ENCODE measurements around the gene APBA1.

Gene APBA1

GRCh38 chr9:69583645-69584234, 88.4 kb downstream of the APBA1 start:
- no peak overlapping the region for H3K27ac ChIP-seq
- CTCF ChIA-PET = no interaction called here
- no peak for DNase-seq (ENCODE audit: low spot score)
- POLR2A ChIA-PET (ENCODE audit: low non-redundant PET) = no interaction called here
- TF ChIP-seq, protein P1, sequence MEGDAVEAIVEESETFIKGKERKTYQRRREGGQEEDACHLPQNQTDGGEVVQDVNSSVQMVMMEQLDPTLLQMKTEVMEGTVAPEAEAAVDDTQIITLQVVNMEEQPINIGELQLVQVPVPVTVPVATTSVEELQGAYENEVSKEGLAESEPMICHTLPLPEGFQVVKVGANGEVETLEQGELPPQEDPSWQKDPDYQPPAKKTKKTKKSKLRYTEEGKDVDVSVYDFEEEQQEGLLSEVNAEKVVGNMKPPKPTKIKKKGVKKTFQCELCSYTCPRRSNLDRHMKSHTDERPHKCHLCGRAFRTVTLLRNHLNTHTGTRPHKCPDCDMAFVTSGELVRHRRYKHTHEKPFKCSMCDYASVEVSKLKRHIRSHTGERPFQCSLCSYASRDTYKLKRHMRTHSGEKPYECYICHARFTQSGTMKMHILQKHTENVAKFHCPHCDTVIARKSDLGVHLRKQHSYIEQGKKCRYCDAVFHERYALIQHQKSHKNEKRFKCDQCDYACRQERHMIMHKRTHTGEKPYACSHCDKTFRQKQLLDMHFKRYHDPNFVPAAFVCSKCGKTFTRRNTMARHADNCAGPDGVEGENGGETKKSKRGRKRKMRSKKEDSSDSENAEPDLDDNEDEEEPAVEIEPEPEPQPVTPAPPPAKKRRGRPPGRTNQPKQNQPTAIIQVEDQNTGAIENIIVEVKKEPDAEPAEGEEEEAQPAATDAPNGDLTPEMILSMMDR (conservative IDR thresholded peaks at IDR 0.05; ENCODE audit: low read depth) = no peak

DNA sequence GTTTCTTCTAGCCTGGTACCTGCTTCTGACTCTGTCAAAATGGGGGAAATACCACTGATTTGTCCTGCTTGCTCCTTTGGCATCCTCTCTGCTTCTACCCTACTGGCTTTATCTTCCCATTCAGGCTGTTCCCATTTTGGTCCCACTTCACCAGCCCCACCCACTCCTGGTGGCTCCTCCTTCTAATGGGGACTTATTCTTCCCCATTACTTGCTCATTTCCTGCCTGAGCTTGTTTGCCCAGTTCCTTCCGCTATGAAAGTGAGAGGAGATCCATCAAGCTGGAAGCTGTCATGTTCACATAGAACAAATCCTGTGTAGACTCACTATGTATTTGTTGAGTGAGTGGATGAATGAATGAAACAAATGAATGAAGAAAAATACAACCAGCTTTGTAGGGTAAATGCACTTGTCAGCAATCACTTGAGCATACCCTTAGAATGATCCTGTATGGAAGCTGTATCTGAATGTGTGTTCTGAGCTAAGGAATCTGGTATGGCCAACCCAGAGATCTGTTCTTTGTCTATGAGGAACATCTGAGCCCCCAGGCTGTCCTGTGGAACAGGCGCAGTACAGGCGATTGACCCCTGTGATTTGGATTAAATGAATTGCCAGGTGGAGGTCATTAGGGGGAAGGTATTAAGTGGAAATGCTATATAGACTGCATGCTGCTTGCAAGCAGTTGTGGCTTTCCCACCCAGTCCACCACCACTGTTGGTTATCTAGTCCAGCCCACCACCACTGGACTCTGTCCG, 89.5 kb downstream of the APBA1 start:
- H3K27ac ChIP-seq = no peak overlapping the region
- ChIA-PET POLR2A (ENCODE audit: low non-redundant PET) (no interaction called here), CTCF (interaction anchor here (0.7 kb wide), 1 partner anchor 136 kb away, joined by 3 read pairs; no protein-coding TSS in a partner anchor)
- peak; percentile 12 for DNase-seq (ENCODE audit: low spot score)
- TF ChIP-seq, protein P1 (conservative IDR thresholded peaks at IDR 0.05; ENCODE audit: low read depth) = no peak

- DNase-seq (ENCODE audit: low spot score) = no peak
- ChIA-PET POLR2A (ENCODE audit: low non-redundant PET) (interaction anchor here (0.6 kb wide), 1 partner anchor 420 kb away, joined by 3 read pairs; no protein-coding TSS in a partner anchor), CTCF (no interaction called here)
- H3K27ac ChIP-seq = no peak overlapping the region
- TF ChIP-seq, protein P1 (conservative IDR thresholded peaks at IDR 0.05; ENCODE audit: low read depth) = no peak
Measured at GRCh38 chr9:69582018-69582417, 90.2 kb downstream of the APBA1 start.

DNA sequence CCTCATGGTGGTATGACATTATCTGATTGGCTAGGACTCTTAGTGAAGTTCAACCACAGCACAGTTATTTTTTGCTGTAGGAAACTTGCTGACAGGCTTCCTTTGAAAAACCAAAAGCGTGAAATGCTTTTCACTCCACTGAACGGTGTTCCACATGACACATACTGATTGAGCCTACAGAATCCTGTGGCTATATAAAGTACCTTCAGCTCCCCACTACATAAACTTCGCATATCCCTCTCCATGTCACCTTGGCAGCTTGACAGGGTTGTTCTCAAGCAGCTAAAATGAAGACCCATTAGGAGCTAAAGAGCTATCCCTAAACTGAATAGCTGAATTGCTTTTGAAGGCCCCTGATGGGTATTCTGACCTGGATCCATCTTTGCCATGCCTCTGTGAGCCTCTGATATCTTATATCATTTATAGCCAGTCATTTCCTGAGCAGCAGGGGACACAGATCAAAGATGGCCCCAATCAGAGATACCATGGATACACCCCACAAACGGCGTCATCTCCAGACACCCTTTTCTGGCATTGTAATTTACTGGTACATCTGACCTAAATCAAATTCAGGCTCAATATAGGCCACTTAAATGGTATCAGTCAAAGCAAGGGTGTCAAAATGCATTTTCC, 91.5 kb downstream of the APBA1 start:
- TF ChIP-seq, protein P1 (conservative IDR thresholded peaks at IDR 0.05; ENCODE audit: low read depth) = no peak
- ChIA-PET POLR2A (ENCODE audit: low non-redundant PET) (no interaction called here), CTCF (no interaction called here)
- no peak for DNase-seq (ENCODE audit: low spot score)
- H3K27ac ChIP-seq = no peak overlapping the region

DNA sequence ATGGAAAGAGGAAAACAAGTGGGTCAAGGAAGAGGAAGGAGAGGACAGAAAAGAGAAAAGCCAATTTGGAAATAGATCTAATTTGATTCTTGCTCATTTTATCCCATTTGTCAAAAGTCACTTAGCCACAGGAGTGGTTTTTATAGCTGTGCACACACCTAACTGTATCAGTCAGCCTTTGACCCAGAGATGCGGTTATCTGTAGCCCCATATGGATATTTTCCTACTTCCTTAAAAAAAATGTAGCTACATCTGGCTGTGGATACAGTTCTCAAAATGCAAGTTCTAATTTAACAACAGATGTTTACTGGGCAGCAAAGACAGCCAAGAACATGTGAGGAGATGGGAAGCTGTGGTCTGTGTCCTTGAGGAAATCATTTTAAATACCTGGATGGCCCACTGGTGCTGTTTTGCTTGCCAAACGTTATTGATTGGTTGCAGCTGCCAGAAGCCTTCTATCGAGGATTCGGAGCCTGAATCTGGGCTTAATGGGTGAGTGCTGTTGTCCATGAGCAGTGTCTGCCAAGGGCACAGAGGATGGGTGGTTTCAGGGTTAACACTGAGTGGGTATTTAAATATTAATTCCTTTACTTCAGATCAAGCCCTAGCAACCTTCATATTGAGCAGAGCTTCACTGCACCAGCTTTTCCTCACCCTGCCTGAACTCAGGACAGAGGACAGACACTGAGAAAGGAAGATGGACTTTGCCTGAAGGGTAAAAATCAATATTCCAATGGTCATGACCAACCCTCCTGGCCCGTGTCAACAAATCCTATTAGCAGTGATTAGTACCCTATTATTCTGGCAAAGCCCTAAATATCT, 92.2 kb downstream of the APBA1 start:
- DNase-seq (ENCODE audit: low spot score) = no peak
- ChIA-PET POLR2A (ENCODE audit: low non-redundant PET) (no interaction called here), CTCF (interaction anchor here (0.9 to 1.0 kb wide), 2 partner anchors 31 to 93 kb away, joined by 3 read pairs; no protein-coding TSS in a partner anchor)
- TF ChIP-seq, protein P1 (conservative IDR thresholded peaks at IDR 0.05; ENCODE audit: low read depth) = no peak
- no peak overlapping the region for H3K27ac ChIP-seq
